IPS-18c (cell line): ENCODE measurements around the gene WDR13.
"Not testable (repeated sequence)": the region's sequence is repeated elsewhere in the genome, so short reads cannot be mapped to it uniquely, and the experiment has no call there.

ENCODE experiments used
- H3K4me3 ChIP-seq: 2 replicates; pipeline ENCODE4 v1.7.0; 2013; ENCODE audit warnings: low read depth, mild to moderate bottlenecking, low read length, moderate library complexity; ENCODE audit not compliant: insufficient read depth
- H3K9me3 ChIP-seq: one replicate; pipeline ENCODE4 v1.6.1; 2013; ENCODE audit warnings: mild to moderate bottlenecking, low read length, moderate library complexity; ENCODE audit not compliant: control insufficient read depth, insufficient read depth

The WDR13 gene

GRCh38 chrX:48597353-48598264 is at the start of gene WDR13:
Gene WDR13, plus strand, starts transcription at chrX:48597492. Its CDS starts 505 bp downstream, at chrX:48597997.
- Histone ChIP-seq H3K4me3 (peak within 1 kb of the TSS; percentile 86), H3K9me3 (peaks cover 13% of the 10 kb centered on the region)

GRCh38 chrX:48548871-48549270 is 48.4 kb upstream of the WDR13 start:
- Histone ChIP-seq H3K4me3 (no peak overlapping the region), H3K9me3 (peaks cover 2% of the 10 kb centered on the region)

- not testable (repeated sequence) for H3K4me3 ChIP-seq
Measured at GRCh38 chrX:48555731-48556325, 41.5 kb upstream of the WDR13 start.

GRCh38 chrX:48558271-48558670 is 39.0 kb upstream of the WDR13 start:
- Histone ChIP-seq H3K9me3 (peaks cover 13% of the 10 kb centered on the region), H3K4me3 (no peak overlapping the region)

More at GRCh38 chrX:48555731-48556325, 41.5 kb upstream of the WDR13 start:
- H3K9me3 ChIP-seq = not testable (repeated sequence)

- Histone ChIP-seq H3K9me3 (peaks cover 13% of the 10 kb centered on the region), H3K4me3 (no peak overlapping the region)
Measured at GRCh38 chrX:48559636-48560035, 37.7 kb upstream of the WDR13 start.

GRCh38 chrX:48560056-48560455 is 37.2 kb upstream of the WDR13 start:
- Histone ChIP-seq H3K4me3 (no peak overlapping the region), H3K9me3 (peaks cover 13% of the 10 kb centered on the region)

GRCh38 chrX:48560681-48561080 is 36.6 kb upstream of the WDR13 start:
- Histone ChIP-seq H3K4me3 (no peak overlapping the region), H3K9me3 (peaks cover 12% of the 10 kb centered on the region)

- Histone ChIP-seq H3K9me3 (peaks cover 5% of the 10 kb centered on the region), H3K4me3 (no peak overlapping the region)
Measured at GRCh38 chrX:48569958-48570357, 27.3 kb upstream of the WDR13 start.

GRCh38 chrX:48573690-48574269 is 23.5 kb upstream of the WDR13 start:
- H3K4me3 ChIP-seq = peak overlapping the region; percentile 86
- peaks cover 5% of the 10 kb centered on the region for H3K9me3 ChIP-seq

GRCh38 chrX:48574270-48575266 is 22.7 kb upstream of the WDR13 start, which contains the start of gene RBM3:
Gene RBM3, plus strand, starts transcription at chrX:48574484. Its CDS starts 697 bp downstream, at chrX:48575181.
- Histone ChIP-seq H3K9me3 (peaks cover 10% of the 10 kb centered on the region), H3K4me3 (peak within 1 kb of the TSS; percentile 86)

- H3K4me3 ChIP-seq = peak overlapping the region; percentile 86; the same call in 1 of the 2 replicates
- H3K9me3 ChIP-seq = peaks cover 5% of the 10 kb centered on the region
Measured at GRCh38 chrX:48575642-48576041, 21.6 kb upstream of the WDR13 start.

GRCh38 chrX:48576108-48576507 is 21.2 kb upstream of the WDR13 start:
- Histone ChIP-seq H3K9me3 (peaks cover 5% of the 10 kb centered on the region), H3K4me3 (peak overlapping the region; percentile 86; the same call in 1 of the 2 replicates)

GRCh38 chrX:48578661-48579128 is 18.6 kb upstream of the WDR13 start:
- no peak overlapping the region for H3K4me3 ChIP-seq

GRCh38 chrX:48579259-48579658 is 18.0 kb upstream of the WDR13 start:
- Histone ChIP-seq H3K9me3 (peaks cover 7% of the 10 kb centered on the region), H3K4me3 (no peak overlapping the region)

More at GRCh38 chrX:48578661-48579128, 18.6 kb upstream of the WDR13 start:
- peaks cover 7% of the 10 kb centered on the region for H3K9me3 ChIP-seq

- H3K4me3 ChIP-seq = no peak overlapping the region
- peaks cover 7% of the 10 kb centered on the region for H3K9me3 ChIP-seq
Measured at GRCh38 chrX:48580662-48581061, 16.6 kb upstream of the WDR13 start.

- Histone ChIP-seq H3K9me3 (peaks cover 10% of the 10 kb centered on the region), H3K4me3 (no peak overlapping the region)
Measured at GRCh38 chrX:48584698-48585097, 12.6 kb upstream of the WDR13 start.
